Upper lobe of left lung (tissue), 6 donors: ENCODE results near the gene BEST2. TPM values are rescaled to one million over a fixed set of nuclear protein-coding genes. Genes with fewer than 3 reads are reported as not detected.

ENCODE experiments used
- ATAC-seq, 2 donors: fragments of 200-7000 bp; cut with Tn5 transposase; one replicate each; pipeline ENCODE4 v1.9.1; 2022; ENCODE audit warnings: mild to moderate bottlenecking in 2 of 2, moderate library complexity in 2 of 2; ENCODE audit not compliant: low FRiP score in 2 of 2
- DNase-seq, 2 donors: peaks; one replicate each; pipeline ENCODE4 v3.0.0-alpha.2; 2019 to 2020
- H3K27ac ChIP-seq, 4 donors: fragments of 200-600 bp; sonication (generic); one replicate each; pipeline ENCODE4 v1.5.1; 2016 to 2019
- H3K27me3 ChIP-seq, 4 donors: fragments of 200-600 bp; sonication (generic); one replicate each; pipeline ENCODE4 v1.5.1; 2017 to 2019
- H3K36me3 ChIP-seq, 4 donors: fragments of 200-600 bp; sonication (generic); one replicate each; pipeline ENCODE4 v1.5.1; 2016 to 2019
- H3K4me1 ChIP-seq, 4 donors: fragments of 200-600 bp; sonication (generic); one replicate each; pipeline ENCODE4 v1.5.1; 2018 to 2019
- H3K4me3 ChIP-seq, 4 donors: fragments of 200-600 bp; sonication (generic); one replicate each; pipeline ENCODE4 v1.5.1; 2017 to 2019; ENCODE audit warnings: mild to moderate bottlenecking in 2 of 4, moderate library complexity in 1 of 4
- H3K9me3 ChIP-seq, 4 donors: fragments of 200-600 bp; sonication (generic); one replicate each; pipeline ENCODE4 v1.5.1; 2018 to 2019
- CTCF ChIP-seq, 6 experiments: fragments of 450-650 bp in 4 of 6; fragments of 200-600 bp in 2 of 6; sonication (generic) in 2 of 6; IDR thresholded peaks; one replicate each; pipeline ENCODE4 v1.5.1; 2016 to 2019; ENCODE audit warnings: antibody characterized with exemption in 6 of 6
- EP300 ChIP-seq, 4 donors: sonication (generic); formaldehyde crosslinking; IDR thresholded peaks; one replicate each; pipeline ENCODE4 v1.5.1; 2017; ENCODE audit warnings: antibody characterized with exemption in 4 of 4, control low read depth in 2 of 4
- POLR2A ChIP-seq, 4 donors: fragments of 450-650 bp; IDR thresholded peaks; one replicate each; pipeline ENCODE4 v1.5.1; 2016 to 2017; ENCODE audit warnings: antibody characterized with exemption in 4 of 4, mild to moderate bottlenecking in 2 of 4
- POLR2AphosphoS5 ChIP-seq, 2 donors: sonication (generic); formaldehyde crosslinking; IDR thresholded peaks; one replicate each; pipeline ENCODE4 v1.5.1; 2017; ENCODE audit warnings: antibody characterized with exemption in 2 of 2
- WGBS, 2 donors: methylation state at CpG; one replicate each; pipeline ENCODE4 v1.1.5; 2017 to 2018; 5-methylcytosine and 5-hydroxymethylcytosine counted together
- total RNA-seq, 6 donors: library from RNA; depleted of rRNA in 4 of 6; stranded (reverse); fragments of >200 nt in 4 of 6; gene quantifications; one replicate each; pipeline versions ENCODE4 v1.1.0 to v1.2.1, GENCODE V29; 2016 to 2021
- donor health status: DM: no; HTN: no; CAD: no; lungs with moderate emphysema.
- donor health status: DM: no; HTN: yes; CAD: no; lungs with severe emphysema.

BEST2 gene
- under 1 TPM in 1 of 6 donors, not detected in 5; 0.11 TPM for total RNA-seq

DNA sequence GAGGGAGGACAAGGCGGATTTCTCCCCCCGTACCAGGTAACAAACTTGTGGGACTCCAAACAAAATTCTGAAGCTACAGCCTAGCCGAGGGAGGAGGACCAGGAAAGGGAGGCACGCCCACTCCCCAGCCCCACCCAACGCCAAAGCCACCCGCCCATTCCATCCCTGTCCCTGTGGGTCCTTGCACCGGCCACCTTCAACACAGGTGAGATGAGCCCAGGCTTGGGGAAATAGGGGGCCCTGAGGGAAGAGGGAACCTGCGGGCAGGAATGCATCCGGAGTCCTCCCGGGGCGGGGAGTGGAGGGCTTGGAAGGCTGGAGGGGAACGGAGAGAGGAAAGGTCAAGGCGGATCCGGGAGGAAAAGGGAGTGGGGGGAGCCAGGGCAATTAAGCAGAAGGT is at the start of gene BEST2:
Gene BEST2 (plus strand): TSS at position 157 of the 400 bp plus-strand sequence. CDS start 802 bp downstream, outside the sequence.
- no peak for TF ChIP-seq POLR2A (IDR thresholded peaks at IDR 0.05)
- TF ChIP-seq POLR2AphosphoS5 (IDR thresholded peaks at IDR 0.05): no peak
- TF ChIP-seq CTCF (IDR thresholded peaks at IDR 0.05): no peak
- TF ChIP-seq EP300 (IDR thresholded peaks at IDR 0.05): no peak
- Histone ChIP-seq H3K27me3 (no peaks in the 10 kb centered on the region), H3K27ac (no peak within 1 kb of the TSS), H3K9me3 (peaks cover 0 to 9% (median 3%) of the 10 kb centered on the region in 4 donors), H3K4me1 (peaks cover 0 to 12% (median 6%) of the 10 kb centered on the region in 4 donors), H3K36me3 (peaks cover 9 to 15% (median 14%) of the 10 kb centered on the region in 4 donors), H3K4me3 (no peak within 1 kb of the TSS)
- WGBS, 2 donors: 46 to 47% methylated on average over 9 to 14 of the region's 14 CpGs
- ATAC-seq (no peak), DNase-seq (no peak)

GRCh38 chr19:12703046-12703445 is 48.5 kb upstream of the BEST2 start:
- Histone ChIP-seq H3K4me1 (no peaks in the 10 kb centered on the region), H3K36me3 (peaks cover 38 to 97% (median 72%) of the 10 kb centered on the region in 4 donors), H3K27ac (no peak overlapping the region), H3K27me3 (no peaks in the 10 kb centered on the region), H3K4me3 (no peak overlapping the region), H3K9me3 (no peaks in the 10 kb centered on the region)
- no peak for TF ChIP-seq POLR2A (IDR thresholded peaks at IDR 0.05)
- TF ChIP-seq POLR2AphosphoS5 (IDR thresholded peaks at IDR 0.05): no peak
- no peak for TF ChIP-seq EP300 (IDR thresholded peaks at IDR 0.05)
- no peak for TF ChIP-seq CTCF (IDR thresholded peaks at IDR 0.05)
- ATAC-seq (no peak), DNase-seq (no peak)
- 79 to 87% methylated on average over 7 to 9 of the region's 9 CpGs for WGBS, 2 donors

DNA sequence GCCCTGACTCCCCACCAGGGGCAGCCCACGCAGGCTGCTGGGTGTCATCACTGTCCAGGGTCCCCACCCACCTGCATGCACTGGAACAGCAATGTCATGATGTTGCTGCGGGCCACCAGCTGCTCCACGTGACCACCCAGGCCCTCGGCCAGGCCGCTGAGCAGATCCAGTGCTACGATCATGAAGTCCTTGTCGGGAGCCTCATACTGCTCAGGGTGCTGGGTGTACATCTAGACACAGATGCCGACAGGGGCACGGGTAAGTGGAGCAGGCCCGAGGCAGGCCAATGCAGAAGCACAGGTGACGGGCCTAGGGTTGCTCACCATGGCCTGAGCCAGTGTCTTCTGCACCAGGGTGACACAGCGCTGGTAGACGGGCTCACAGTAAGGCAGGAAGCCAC is 46.4 kb upstream of the BEST2 start:
- WGBS, 2 donors: 94 to 100% methylated on average over 5 to 13 of the region's 13 CpGs
- no peaks in the 10 kb centered on the region for H3K9me3 ChIP-seq
- no peak overlapping the region for H3K4me3 ChIP-seq
- no peak for ATAC-seq
- no peak overlapping the region for H3K27ac ChIP-seq
- no peak for TF ChIP-seq EP300 (IDR thresholded peaks at IDR 0.05)
- TF ChIP-seq POLR2AphosphoS5 (IDR thresholded peaks at IDR 0.05): no peak
- no peak for TF ChIP-seq CTCF (IDR thresholded peaks at IDR 0.05)
- TF ChIP-seq POLR2A (IDR thresholded peaks at IDR 0.05): no peak
- H3K27me3 ChIP-seq: no peaks in the 10 kb centered on the region
- peaks cover 51 to 100% (median 86%) of the 10 kb centered on the region in 4 donors for H3K36me3 ChIP-seq
- H3K4me1 ChIP-seq: no peaks in the 10 kb centered on the region
- no peak for DNase-seq

GRCh38 chr19:12705654-12706331 is 45.8 kb upstream of the BEST2 start:
- WGBS, 2 donors: 95 to 96% methylated on average over 13 to 24 of the region's 29 CpGs
- H3K36me3 ChIP-seq: peaks cover 55 to 100% (median 86%) of the 10 kb centered on the region in 4 donors
- no peak for ATAC-seq
- no peak for DNase-seq
- no peaks in the 10 kb centered on the region for H3K4me1 ChIP-seq
- TF ChIP-seq EP300 (IDR thresholded peaks at IDR 0.05): no peak
- TF ChIP-seq CTCF (IDR thresholded peaks at IDR 0.05): no peak
- TF ChIP-seq POLR2A (IDR thresholded peaks at IDR 0.05): no peak
- TF ChIP-seq POLR2AphosphoS5 (IDR thresholded peaks at IDR 0.05): no peak
- H3K27me3 ChIP-seq: no peaks in the 10 kb centered on the region
- H3K27ac ChIP-seq: no peak overlapping the region
- H3K4me3 ChIP-seq: no peak overlapping the region
- H3K9me3 ChIP-seq: no peaks in the 10 kb centered on the region

- H3K4me1 ChIP-seq: no peaks in the 10 kb centered on the region
- H3K36me3 ChIP-seq: peaks cover 55 to 100% (median 86%) of the 10 kb centered on the region in 4 donors
- TF ChIP-seq POLR2AphosphoS5 (IDR thresholded peaks at IDR 0.05): no peak
- no peak for TF ChIP-seq CTCF (IDR thresholded peaks at IDR 0.05)
- TF ChIP-seq POLR2A (IDR thresholded peaks at IDR 0.05): no peak
- no peak for TF ChIP-seq EP300 (IDR thresholded peaks at IDR 0.05)
- no peaks in the 10 kb centered on the region for H3K9me3 ChIP-seq
- ATAC-seq (no peak), DNase-seq (no peak)
- no peaks in the 10 kb centered on the region for H3K27me3 ChIP-seq
- no peak overlapping the region for H3K4me3 ChIP-seq
- H3K27ac ChIP-seq: no peak overlapping the region
- WGBS, 2 donors: 96 to 98% methylated on average over 13 of the region's 13 CpGs
Observed at GRCh38 chr19:12706332-12706718, 45.3 kb upstream of the BEST2 start.
